GM19035 (cell line): Measurements from ENCODE around the gene ARL16.

Experiments used
- ATAC-seq: cut with Tn5 transposase; IDR thresholded peaks from one replicate; pipeline ENCODE4 v1.9.1; 2021; ENCODE audit not compliant: unreplicated experiment

The ARL16 gene

DNA sequence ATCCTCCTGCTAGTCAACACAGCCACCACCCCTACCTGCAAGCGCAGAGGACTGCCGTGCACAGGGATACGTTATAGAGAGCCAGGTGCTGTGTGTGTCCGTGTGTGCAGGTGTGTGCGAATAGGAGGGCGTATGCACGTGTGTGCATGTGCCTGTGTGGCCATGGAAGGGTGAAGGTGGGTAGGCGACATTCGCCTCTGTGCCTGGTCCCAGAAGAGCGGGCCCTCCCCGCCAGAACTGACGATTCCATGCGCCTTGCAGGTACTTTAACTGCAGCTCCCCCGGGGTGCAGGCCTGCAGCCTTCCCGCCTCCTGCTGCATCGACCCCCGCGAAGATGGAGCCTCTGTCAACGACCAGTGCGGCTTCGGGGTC, 36.0 kb downstream of the ARL16 start:
- no peak for ATAC-seq

DNA sequence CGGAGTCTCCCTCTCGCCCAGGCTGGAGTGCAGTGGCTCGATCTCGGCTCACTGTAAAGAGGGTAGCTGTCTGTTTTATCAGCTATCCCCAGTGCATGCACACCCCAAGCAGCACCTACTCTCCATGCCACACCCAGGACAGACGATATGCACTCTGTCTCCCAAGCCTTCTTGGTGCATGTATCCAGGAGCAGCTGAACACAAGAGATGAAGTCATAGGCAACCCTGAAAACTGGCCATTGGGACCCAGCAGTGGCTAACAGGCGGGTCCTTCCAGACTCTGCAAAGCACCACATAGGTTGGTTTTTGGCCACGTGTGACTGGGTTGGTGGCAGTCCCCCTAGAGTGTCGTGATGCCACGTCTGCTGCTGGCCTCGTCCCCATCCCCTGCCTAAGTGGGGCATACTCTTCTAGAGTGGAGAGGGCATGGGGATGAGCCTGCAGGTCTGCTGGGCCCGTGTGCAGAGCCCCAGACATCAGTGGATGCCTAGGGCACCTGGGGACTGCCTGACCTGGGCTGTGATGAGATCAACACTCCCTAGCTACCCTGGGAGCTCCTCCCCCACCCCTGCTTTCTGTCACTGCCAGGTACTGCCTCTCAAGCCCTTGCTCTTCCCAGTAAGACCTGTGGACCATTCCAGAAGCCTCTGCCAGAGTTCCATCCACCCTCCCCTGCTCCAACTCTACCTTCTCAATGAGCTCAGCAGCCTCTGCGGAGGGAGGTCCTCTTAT, 36.6 kb downstream of the ARL16 start:
- no peak for ATAC-seq

DNA sequence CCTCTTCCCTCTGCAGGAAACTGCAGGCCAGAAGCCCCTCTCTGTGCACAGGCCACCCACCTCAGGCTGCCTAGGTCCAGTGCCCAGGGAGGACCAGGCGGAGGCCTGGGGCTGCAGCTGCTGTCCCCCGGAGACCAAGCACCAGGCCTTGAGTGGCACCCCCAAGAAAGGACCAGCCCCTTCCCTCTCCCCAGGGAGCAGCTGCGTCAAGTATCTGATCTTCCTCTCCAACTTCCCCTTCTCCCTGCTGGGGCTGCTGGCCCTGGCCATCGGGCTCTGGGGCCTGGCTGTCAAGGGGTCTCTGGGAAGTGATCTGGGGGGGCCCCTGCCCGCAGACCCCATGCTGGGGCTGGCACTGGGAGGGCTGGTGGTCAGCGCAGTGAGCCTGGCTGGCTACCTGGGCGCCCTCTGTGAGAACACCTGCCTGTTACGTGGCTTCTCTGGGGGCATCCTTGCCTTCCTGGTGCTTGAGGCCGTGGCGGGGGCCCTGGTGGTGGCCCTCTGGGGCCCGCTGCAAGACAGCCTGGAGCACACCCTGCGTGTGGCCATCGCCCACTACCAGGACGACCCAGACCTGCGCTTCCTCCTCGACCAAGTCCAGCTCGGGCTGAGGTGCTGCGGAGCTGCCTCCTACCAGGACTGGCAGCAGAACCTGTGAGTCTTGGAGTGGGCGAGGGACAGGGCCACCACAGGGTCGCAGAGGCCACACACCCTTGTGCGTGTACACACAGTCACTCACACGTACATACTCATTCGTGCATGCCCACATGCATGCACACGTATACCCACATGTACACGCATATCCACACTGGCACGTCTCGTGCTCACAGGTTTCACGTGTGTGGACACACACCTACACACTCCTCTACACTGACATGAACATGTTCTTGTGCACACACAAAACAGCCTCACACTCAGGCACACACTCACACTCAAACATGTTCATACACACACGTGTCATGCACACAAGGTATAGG, 38.3 kb downstream of the ARL16 start:
- ATAC-seq: no peak

DNA sequence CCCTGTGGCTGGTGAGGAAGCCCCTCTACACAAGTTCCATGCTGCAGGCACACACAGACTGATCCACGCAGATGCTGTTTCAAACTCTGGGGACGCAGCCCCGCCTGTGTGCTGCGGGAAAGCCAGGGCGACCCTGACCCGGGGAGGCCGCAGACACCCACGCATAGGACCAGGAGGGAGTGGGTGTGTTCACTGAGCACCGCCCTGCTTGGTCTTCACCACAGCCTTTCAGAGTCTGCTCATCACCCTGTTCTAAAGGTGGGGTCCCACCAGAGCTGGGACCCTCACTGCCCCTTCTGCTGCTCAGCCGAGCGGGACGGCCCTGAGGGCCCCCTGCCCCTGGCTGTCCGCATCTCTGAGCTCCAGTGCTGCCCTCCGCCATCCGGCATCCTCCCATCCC, 39.1 kb downstream of the ARL16 start:
- no peak for ATAC-seq

GRCh38 chr17:81641825-81642489, 41.6 kb downstream of the ARL16 start:
- ATAC-seq: no peak

- no peak for ATAC-seq
These were observed 43.6 kb downstream of the ARL16 start for GRCh38 chr17:81640011-81640410.

DNA sequence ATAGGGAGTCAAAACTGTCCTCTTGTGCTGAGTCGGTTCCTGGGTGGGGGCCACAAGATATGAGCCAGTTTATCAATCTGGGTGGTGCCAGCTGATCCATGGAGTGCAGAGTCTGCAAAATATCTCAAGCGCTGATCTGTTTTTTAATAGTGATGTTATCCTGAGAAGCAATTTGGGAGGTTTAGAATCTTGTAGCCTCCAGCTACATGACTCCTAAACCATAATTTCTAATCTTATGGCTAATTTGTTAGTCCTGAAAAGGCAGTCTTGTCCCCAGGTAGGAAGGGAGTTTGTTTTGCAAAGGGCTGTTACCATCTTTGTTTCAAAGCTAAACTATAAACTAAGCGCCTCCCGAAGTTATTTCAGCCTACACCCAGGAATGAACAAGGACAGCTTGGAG, 44.9 kb downstream of the ARL16 start:
- no peak for ATAC-seq

DNA sequence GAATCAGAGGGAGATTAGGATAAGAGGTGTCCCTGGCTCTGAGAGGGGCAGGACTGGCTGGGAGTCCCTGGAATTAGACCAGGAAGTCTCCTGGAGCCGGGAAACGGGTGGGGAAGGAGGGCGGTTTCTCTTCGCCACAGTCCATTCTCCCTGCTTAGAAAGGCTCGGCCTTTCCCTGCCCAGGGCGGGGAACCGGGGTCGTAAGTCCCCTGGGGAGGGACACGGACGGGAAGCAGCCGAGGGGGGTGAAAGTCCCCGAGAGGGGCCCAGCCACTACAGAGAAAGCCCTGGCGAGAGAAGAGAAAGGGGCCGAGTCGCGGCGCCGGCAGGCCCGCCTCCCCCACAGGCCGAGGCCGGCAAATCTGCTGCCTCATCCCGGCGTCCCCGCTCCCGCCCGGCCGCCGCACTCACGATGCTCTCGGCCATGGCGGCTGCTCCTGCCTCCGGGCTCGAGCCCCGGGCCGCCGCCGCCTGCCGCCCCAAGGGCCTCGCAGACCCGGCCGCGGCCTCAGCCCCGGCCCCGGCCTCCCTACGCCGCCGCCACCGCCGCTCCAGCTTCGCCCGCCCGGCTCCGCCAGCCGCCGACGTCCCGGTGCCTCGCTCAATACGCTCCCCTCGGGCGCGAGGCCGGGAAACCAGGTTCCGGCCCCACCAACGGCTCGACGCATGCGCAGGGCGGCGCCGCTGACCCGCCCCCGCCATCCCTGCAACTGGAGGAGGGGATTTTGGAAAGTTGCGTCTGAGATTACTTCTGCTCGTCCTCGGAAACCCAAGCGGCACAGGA, 46.9 kb downstream of the ARL16 start, which contains the start of the genes NPLOC4 and TSPAN10:
TSS of gene NPLOC4 (minus strand) at position 608 of the 784 bp plus-strand sequence. CDS start at position 426, 182 bp downstream.
TSS of gene TSPAN10 (plus strand) at position 692 of the 784 bp plus-strand sequence. CDS start 5,217 bp downstream, outside the sequence.
- peak; percentile 88 for ATAC-seq

GRCh38 chr17:81635973-81636504, 47.6 kb downstream of the ARL16 start:
- no peak for ATAC-seq

- no peak for ATAC-seq
These were observed 48.2 kb downstream of the ARL16 start for GRCh38 chr17:81635431-81635830.

GRCh38 chr17:81631482-81631881, 52.1 kb downstream of the ARL16 start:
- no peak for ATAC-seq
